Subcutaneous adipose tissue (tissue), 4 donors: Measurements from ENCODE around the gene CHRDL2. TPM values are rescaled to one million over a fixed set of nuclear protein-coding genes. Genes with fewer than 3 reads are reported as not detected.

Experiments used
- total RNA-seq, 4 donors: library from RNA; depleted of rRNA; stranded (reverse); fragments of >200 nt; gene quantifications; one replicate each; pipeline ENCODE4 v1.1.0, GENCODE V29; 2016
- TF ChIP-seq, protein P1 (sequence below): fragments of 450-650 bp; IDR thresholded peaks from one replicate; pipeline ENCODE4 v1.5.1; 2016; ENCODE audit warnings: low read depth, mild to moderate bottlenecking, control low read depth, antibody characterized with exemption, moderate library complexity

Gene CHRDL2
- total RNA-seq, 4 donors from 2014 or later = not detected

DNA sequence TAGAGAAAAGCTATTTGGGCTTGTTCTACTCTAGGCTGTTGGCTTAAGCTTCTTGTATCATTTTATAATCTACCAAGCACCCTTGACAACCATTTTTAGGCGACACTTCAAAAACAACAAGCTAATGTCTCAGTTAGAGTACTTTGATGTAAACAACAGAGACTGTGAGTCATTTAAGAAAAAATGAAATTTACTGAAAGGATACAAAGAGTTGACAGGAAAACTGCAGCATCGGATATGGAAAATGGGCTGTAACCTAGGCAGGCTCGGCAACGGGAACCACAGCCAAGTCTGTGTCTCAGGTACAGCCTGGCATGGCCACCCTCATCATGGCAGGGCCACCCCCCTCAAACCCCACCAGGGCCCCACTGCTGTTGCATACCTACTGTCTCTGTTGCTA lies 13.1 kb upstream of the CHRDL2 start:
- TF ChIP-seq, protein P1, sequence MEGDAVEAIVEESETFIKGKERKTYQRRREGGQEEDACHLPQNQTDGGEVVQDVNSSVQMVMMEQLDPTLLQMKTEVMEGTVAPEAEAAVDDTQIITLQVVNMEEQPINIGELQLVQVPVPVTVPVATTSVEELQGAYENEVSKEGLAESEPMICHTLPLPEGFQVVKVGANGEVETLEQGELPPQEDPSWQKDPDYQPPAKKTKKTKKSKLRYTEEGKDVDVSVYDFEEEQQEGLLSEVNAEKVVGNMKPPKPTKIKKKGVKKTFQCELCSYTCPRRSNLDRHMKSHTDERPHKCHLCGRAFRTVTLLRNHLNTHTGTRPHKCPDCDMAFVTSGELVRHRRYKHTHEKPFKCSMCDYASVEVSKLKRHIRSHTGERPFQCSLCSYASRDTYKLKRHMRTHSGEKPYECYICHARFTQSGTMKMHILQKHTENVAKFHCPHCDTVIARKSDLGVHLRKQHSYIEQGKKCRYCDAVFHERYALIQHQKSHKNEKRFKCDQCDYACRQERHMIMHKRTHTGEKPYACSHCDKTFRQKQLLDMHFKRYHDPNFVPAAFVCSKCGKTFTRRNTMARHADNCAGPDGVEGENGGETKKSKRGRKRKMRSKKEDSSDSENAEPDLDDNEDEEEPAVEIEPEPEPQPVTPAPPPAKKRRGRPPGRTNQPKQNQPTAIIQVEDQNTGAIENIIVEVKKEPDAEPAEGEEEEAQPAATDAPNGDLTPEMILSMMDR = no peak

DNA sequence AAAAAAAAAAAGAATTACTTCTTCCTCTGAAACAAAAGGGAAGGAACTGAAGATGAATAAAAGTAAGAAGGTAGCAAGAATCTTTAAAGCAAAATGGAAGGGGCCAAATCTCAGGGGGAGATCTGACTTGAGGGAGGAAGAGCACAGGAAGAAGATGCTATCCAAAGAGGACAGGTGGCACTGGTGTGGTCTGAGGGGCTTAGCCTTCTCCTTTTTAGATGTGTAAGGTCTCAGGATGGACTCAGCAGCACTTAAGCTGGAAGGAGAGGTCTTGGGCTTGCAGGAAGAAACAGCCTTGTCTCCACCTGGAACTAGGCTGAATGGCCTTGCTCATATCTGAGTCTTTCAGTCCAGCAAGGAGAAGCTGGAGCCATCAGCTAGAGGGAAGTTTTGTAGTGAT lies 12.4 kb upstream of the CHRDL2 start:
- TF ChIP-seq, protein P1 = no peak

DNA sequence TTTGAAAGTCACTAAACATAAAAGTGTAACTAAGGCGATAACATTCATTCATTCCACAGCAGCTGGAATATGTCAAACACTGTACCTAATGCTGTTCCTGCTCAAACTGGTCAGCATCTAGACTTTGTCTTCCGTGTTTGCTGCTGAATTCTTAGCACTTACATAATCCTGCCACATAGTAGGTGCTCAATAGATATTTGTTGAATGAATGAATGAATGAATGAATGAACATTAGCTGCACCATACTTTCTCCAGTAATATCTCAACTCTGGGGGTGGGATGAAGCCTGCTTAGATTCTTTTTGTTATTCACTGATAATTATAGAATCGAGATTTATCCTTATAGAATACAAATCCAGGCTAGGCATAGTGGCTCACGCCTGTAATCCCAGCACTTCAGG lies 10.8 kb upstream of the CHRDL2 start:
- TF ChIP-seq, protein P1 = no peak

DNA sequence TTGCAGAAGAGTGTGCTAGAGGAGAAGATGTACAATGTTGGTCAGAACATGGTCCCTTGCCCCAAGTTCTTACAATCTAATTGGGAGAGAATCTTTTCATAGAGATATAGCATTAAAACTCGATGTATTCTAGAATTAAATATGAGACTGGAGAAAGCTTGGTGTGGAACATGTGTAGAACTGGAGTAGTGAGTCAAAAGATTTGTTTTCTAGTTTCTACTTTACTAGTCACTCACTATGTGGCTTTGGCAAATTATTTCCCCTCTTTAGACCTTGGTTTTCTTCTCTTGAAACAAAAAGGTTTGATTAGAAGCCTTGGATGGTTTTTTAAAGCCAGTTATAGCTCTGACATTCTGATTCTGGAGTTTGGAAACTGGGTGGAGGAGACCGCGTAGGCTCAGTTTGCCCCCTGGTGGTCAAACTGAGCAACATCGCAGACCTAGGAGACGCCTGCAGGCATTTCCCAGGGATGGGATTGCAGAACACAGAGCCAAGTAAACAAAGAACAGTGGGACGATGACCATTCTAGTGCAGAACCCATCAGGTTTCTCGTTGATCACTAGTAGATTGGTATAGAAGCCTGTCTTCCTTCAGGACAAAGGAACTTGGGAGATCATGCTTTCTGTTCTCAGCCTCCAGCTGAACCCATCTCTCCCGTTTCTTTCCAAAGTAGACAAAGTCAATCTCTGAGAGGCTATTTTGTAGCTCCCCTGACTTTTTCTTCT lies 8.5 kb upstream of the CHRDL2 start:
- TF ChIP-seq, protein P1 = no peak

DNA sequence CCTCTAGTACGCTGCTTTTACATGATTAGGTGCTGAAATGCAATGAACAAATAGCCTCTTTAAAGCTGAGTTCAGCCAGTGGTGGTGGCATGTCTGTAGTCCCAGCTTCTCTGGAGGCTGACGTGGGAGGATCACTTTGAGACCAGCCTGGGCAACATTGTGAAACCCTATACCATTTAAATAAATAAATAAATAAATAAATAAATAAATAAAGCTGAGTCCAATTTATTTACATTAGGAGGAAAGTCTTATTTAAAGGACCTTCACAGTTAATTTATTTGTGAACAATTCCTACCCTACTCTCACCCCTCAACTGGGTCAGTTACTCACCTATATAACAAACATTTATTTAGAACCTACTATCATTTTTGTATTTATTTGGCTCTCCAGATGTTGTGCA lies 4.8 kb upstream of the CHRDL2 start:
- TF ChIP-seq, protein P1 = no peak

DNA sequence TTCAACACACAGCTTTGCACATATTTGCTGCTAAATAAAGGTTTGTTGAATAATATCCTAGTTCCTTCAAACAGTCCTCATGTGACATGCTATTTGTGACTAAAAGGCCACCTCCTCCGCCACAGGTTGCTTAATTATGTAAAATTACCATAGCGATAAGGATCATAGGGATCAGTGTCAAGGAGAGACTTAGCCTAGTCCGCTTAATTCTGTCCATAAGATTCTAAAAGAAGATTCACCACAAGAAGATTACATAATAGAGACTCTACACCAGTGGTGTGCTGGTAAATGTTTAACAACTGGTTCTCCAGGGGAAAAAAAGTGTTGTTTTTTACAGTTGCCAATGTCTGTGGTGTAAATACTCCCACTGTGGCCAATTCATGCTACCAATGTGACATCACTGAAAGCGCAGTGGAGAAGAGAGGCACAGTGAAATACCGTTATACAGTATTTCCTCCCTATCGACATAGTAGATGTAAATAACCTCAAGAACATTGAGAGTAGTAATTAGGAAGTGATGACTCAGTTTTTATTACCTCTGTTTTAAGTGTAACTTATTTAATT lies 4.2 kb upstream of the CHRDL2 start:
- TF ChIP-seq, protein P1 = no peak

DNA sequence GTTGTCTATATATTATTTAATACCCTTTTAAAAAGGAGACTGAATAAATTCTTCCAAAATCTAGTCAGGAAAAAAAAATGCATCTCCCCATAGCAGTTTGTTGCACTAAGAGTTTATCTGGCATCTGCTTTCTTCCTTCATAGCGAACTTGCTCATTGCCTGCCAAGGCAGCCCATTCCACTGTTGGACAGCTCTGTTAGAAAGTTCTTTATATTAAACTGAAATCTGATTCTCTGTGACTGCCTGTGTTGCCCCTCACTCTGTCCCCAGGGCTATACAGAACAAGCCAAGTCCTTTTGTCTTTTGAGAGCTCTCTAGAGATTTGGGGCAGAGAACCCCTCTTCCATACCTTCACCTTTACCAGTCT lies 3.3 kb upstream of the CHRDL2 start:
- TF ChIP-seq, protein P1 = no peak
